Mucosa of rectum (tissue), 2 donors: ENCODE measurements around the gene ESPN.

Experiments
- H3K27ac ChIP-seq, 2 donors: one replicate each; pipeline ENCODE4 v1.7.0; 2013; ENCODE audit warnings: inconsistent platforms in 2 of 2, low read depth in 2 of 2, low read length in 2 of 2
- H3K27me3 ChIP-seq, 2 donors: one replicate each; pipeline ENCODE4 v1.7.0; 2013; ENCODE audit warnings: low read length in 2 of 2; ENCODE audit not compliant: control insufficient read depth in 2 of 2, insufficient read depth in 2 of 2
- H3K36me3 ChIP-seq, 2 donors: one replicate each; pipeline ENCODE4 v1.7.0; 2013; ENCODE audit warnings: low read length in 2 of 2; ENCODE audit not compliant: control insufficient read depth in 2 of 2, insufficient read depth in 2 of 2
- H3K4me1 ChIP-seq, 2 donors: one replicate each; pipeline ENCODE4 v1.7.0; 2013; ENCODE audit warnings: low read length in 2 of 2, mild to moderate bottlenecking in 1 of 2; ENCODE audit not compliant: control insufficient read depth in 2 of 2, insufficient read depth in 2 of 2
- H3K4me3 ChIP-seq, 2 donors: one replicate each; pipeline ENCODE4 v1.7.0; 2013; ENCODE audit warnings: low read length in 2 of 2
- H3K9ac ChIP-seq, 2 donors: one replicate each; pipeline ENCODE4 v1.7.0; 2013; ENCODE audit warnings: low read length in 2 of 2, low read depth in 1 of 2, mild to moderate bottlenecking in 1 of 2
- H3K9me3 ChIP-seq, 2 donors: one replicate each; pipeline ENCODE4 v1.7.0; 2013; ENCODE audit warnings: low read length in 2 of 2; ENCODE audit not compliant: control insufficient read depth in 2 of 2
- donor health status: healthy.
- donor health status: Normal muscosa, but diverticular disease.

Gene ESPN

GRCh38 chr1:6497215-6497866, 72.8 kb downstream of the ESPN start:
- H3K27me3 ChIP-seq = peaks cover 8 to 9% of the 10 kb centered on the region in 2 donors
- no peak overlapping the region for H3K27ac ChIP-seq
- H3K9ac ChIP-seq = peak overlapping the region in 1 of 2 donors; percentile 36
- H3K4me3 ChIP-seq = peak overlapping the region; percentile 49 to 66
- H3K36me3 ChIP-seq = no peaks in the 10 kb centered on the region
- no peaks in the 10 kb centered on the region for H3K9me3 ChIP-seq
- H3K4me1 ChIP-seq = peaks cover 8 to 16% of the 10 kb centered on the region in 2 donors

GRCh38 chr1:6497867-6498575, 73.4 kb downstream of the ESPN start:
- Histone ChIP-seq H3K9ac (peak overlapping the region in 1 of 2 donors; percentile 36), H3K9me3 (no peaks in the 10 kb centered on the region), H3K4me1 (peaks cover 8 to 16% of the 10 kb centered on the region in 2 donors), H3K27me3 (peaks cover 8 to 9% of the 10 kb centered on the region in 2 donors), H3K27ac (no peak overlapping the region), H3K36me3 (no peaks in the 10 kb centered on the region), H3K4me3 (peak overlapping the region; percentile 49 to 66)

- Histone ChIP-seq H3K9ac (no peak overlapping the region), H3K27ac (no peak overlapping the region), H3K4me1 (peaks cover 8 to 16% of the 10 kb centered on the region in 2 donors), H3K36me3 (no peaks in the 10 kb centered on the region), H3K9me3 (no peaks in the 10 kb centered on the region), H3K27me3 (peaks cover 8 to 9% of the 10 kb centered on the region in 2 donors), H3K4me3 (no peak overlapping the region)
Observed at GRCh38 chr1:6498576-6499111, 74.1 kb downstream of the ESPN start.

GRCh38 chr1:6499296-6499695, 74.7 kb downstream of the ESPN start:
- Histone ChIP-seq H3K9me3 (no peaks in the 10 kb centered on the region), H3K27me3 (peaks cover 8 to 9% of the 10 kb centered on the region in 2 donors), H3K9ac (no peak overlapping the region), H3K36me3 (no peaks in the 10 kb centered on the region), H3K4me1 (peaks cover 8 to 16% of the 10 kb centered on the region in 2 donors), H3K4me3 (no peak overlapping the region), H3K27ac (no peak overlapping the region)

GRCh38 chr1:6500544-6501278, 76.1 kb downstream of the ESPN start:
- no peak overlapping the region for H3K27ac ChIP-seq
- peaks cover 5 to 9% of the 10 kb centered on the region in 2 donors for H3K27me3 ChIP-seq
- H3K4me3 ChIP-seq = no peak overlapping the region
- H3K9me3 ChIP-seq = no peaks in the 10 kb centered on the region
- H3K9ac ChIP-seq = no peak overlapping the region
- H3K36me3 ChIP-seq = no peaks in the 10 kb centered on the region
- H3K4me1 ChIP-seq = peaks cover 7 to 16% of the 10 kb centered on the region in 2 donors

- H3K4me3 ChIP-seq = no peak overlapping the region
- no peaks in the 10 kb centered on the region for H3K9me3 ChIP-seq
- peak overlapping the region in 1 of 2 donors; percentile 17 for H3K27ac ChIP-seq
- H3K27me3 ChIP-seq = peaks cover 5 to 8% of the 10 kb centered on the region in 2 donors
- H3K9ac ChIP-seq = no peak overlapping the region
- peaks cover 6 to 16% of the 10 kb centered on the region in 2 donors for H3K4me1 ChIP-seq
- no peaks in the 10 kb centered on the region for H3K36me3 ChIP-seq
Observed at GRCh38 chr1:6501279-6501813, 76.8 kb downstream of the ESPN start.

GRCh38 chr1:6502000-6502891, 77.7 kb downstream of the ESPN start:
- peaks cover 3 to 5% of the 10 kb centered on the region in 2 donors for H3K27me3 ChIP-seq
- peaks cover 0 to 12% of the 10 kb centered on the region in 2 donors for H3K4me1 ChIP-seq
- H3K4me3 ChIP-seq = no peak overlapping the region
- no peaks in the 10 kb centered on the region for H3K9me3 ChIP-seq
- H3K36me3 ChIP-seq = no peaks in the 10 kb centered on the region
- peak overlapping the region in 1 of 2 donors; percentile 32 for H3K27ac ChIP-seq
- H3K9ac ChIP-seq = no peak overlapping the region

GRCh38 chr1:6503884-6504602, 79.5 kb downstream of the ESPN start:
- Histone ChIP-seq H3K4me1 (peaks cover 0 to 12% of the 10 kb centered on the region in 2 donors), H3K36me3 (no peaks in the 10 kb centered on the region), H3K4me3 (no peak overlapping the region), H3K9me3 (no peaks in the 10 kb centered on the region), H3K27ac (no peak overlapping the region), H3K27me3 (no peaks in the 10 kb centered on the region), H3K9ac (no peak overlapping the region)

GRCh38 chr1:6504887-6505286, 80.3 kb downstream of the ESPN start:
- no peak overlapping the region for H3K9ac ChIP-seq
- no peak overlapping the region for H3K4me3 ChIP-seq
- no peaks in the 10 kb centered on the region for H3K36me3 ChIP-seq
- H3K9me3 ChIP-seq = no peaks in the 10 kb centered on the region
- H3K27me3 ChIP-seq = no peaks in the 10 kb centered on the region
- H3K27ac ChIP-seq = no peak overlapping the region
- peaks cover 0 to 12% of the 10 kb centered on the region in 2 donors for H3K4me1 ChIP-seq
